Measurements from ENCODE around the gene HSPA1A.

Gene HSPA1A

DNA sequence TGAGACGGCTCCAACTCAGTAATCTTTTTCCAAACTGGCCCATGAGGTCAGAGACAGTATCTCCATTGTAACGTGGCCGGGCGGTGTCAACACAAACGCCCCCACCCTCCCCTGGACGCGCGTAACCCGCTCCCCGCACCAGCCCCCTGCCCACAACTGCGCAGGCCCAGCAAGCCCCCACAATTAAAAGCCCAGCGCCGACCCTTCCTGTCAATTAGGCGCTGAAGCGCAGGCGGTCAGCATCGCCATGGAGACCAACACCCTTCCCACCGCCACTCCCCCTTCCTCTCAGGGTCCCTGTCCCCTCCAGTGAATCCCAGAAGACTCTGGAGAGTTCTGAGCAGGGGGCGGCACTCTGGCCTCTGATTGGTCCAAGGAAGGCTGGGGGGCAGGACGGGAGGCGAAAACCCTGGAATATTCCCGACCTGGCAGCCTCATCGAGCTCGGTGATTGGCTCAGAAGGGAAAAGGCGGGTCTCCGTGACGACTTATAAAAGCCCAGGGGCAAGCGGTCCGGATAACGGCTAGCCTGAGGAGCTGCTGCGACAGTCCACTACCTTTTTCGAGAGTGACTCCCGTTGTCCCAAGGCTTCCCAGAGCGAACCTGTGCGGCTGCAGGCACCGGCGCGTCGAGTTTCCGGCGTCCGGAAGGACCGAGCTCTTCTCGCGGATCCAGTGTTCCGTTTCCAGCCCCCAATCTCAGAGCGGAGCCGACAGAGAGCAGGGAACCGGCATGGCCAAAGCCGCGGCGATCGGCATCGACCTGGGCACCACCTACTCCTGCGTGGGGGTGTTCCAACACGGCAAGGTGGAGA is at the start of gene HSPA1A, which contains the start of gene HSPA1L:
HSPA1A (plus strand) TSS at position 519 of the 814 bp plus-strand sequence; CDS start at position 733, 214 bp downstream.
HSPA1L (minus strand) TSS at position 259 of the 814 bp plus-strand sequence. CDS start 3,311 bp downstream, outside the sequence.
- DNase-seq (ENCODE audit: low read depth, low spot score) = peak; percentile 99

GRCh38 chr6:31765559-31765909 is 49.8 kb upstream of the HSPA1A start:
- no peak for DNase-seq (ENCODE audit: low read depth, low spot score)

GRCh38 chr6:31765910-31766794 is 49.2 kb upstream of the HSPA1A start:
- DNase-seq (ENCODE audit: low read depth, low spot score) = peak; percentile 75

DNA sequence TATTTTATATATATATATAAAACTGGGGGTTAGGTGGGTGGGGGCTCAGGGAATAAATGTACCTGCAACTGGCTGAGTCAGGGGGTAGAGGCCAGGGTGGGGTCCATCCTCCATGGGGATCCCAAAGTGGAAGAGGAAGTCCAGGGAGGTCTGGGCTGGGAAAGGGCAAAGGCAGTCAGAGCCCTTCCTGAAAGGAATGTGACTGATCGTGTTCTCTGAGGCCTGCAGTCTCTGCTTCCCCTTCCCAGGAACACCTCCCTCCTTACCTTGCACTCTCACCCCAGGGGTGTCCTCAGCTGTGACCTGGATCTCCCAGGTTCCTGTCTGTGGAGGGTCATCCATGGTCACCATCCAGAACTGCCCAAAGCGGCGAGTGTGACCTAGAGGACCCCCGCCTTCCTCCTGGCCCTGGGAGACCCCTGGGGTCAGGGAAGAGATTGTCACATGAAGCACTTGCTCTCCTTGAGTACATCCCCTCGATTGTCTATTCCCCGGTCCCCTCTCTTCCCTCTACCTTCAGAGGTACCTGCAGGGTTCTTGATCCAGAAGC is 48.2 kb upstream of the HSPA1A start:
- peak; percentile 32 for DNase-seq (ENCODE audit: low read depth, low spot score)

- DNase-seq (ENCODE audit: low read depth, low spot score) = no peak
Observed at GRCh38 chr6:31768363-31769257, 46.7 kb upstream of the HSPA1A start.

DNA sequence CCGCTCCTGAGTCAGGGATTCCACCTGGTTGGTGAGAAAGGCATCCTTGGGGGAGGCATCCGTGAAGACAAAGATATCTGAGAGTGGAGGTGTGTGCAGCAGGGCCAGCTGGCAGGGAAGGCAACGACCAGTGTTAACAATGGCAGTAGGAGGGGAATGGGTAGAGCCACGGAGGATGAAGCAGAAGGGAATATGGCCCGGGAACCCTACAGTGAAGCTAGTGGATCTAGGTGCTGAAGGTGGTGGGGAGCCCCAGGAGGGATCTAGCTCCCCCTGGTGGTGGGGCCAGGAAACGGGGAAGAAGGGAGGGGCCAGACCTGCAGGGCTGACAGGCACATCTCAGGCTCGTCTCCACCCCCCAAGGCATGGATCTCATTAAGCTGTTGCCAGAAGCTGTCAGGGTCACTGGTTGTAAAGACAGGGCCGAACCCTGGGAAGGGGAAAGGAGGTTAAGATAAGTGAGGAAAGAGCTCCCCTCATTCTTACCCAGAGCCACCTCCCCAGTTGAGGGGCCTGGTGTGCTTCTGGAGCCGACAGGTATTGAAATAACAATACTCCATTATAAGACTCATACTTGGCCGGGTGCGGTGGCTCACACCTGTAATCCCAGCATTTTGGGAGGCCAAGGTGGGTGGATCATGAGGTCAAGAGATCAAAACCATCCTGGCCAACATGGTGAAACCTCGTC is 45.5 kb upstream of the HSPA1A start:
- peak; percentile 95 for DNase-seq (ENCODE audit: low read depth, low spot score)

DNA sequence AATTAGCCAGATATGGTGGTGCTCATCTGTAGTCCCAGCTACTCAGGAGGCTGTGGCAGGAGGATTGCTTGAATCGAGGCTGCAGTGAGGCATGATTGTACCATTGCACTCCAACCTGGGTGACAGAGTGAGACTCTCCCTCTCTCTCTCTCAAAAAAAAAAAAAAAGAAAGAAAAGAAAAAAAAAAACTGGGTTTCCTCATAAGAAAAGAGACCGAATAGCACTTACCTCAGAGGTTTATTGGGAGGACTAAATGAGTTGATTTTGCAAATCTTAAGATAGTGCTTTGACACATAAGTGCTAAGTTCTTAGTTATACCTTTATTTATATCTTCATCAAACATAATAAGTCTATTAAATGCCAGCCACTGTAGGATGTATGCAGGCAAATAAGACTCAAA is 44.5 kb upstream of the HSPA1A start:
- DNase-seq (ENCODE audit: low read depth, low spot score) = no peak

GRCh38 chr6:31771992-31772358 is 43.4 kb upstream of the HSPA1A start:
- DNase-seq (ENCODE audit: low read depth, low spot score) = no peak

GRCh38 chr6:31775184-31775583 is 40.2 kb upstream of the HSPA1A start:
- no peak for DNase-seq (ENCODE audit: low read depth, low spot score)

GRCh38 chr6:31775633-31776484 is 39.5 kb upstream of the HSPA1A start:
- DNase-seq (ENCODE audit: low read depth, low spot score) = no peak

GRCh38 chr6:31776485-31776988 is 38.8 kb upstream of the HSPA1A start:
- DNase-seq (ENCODE audit: low read depth, low spot score) = peak; percentile 22

DNA sequence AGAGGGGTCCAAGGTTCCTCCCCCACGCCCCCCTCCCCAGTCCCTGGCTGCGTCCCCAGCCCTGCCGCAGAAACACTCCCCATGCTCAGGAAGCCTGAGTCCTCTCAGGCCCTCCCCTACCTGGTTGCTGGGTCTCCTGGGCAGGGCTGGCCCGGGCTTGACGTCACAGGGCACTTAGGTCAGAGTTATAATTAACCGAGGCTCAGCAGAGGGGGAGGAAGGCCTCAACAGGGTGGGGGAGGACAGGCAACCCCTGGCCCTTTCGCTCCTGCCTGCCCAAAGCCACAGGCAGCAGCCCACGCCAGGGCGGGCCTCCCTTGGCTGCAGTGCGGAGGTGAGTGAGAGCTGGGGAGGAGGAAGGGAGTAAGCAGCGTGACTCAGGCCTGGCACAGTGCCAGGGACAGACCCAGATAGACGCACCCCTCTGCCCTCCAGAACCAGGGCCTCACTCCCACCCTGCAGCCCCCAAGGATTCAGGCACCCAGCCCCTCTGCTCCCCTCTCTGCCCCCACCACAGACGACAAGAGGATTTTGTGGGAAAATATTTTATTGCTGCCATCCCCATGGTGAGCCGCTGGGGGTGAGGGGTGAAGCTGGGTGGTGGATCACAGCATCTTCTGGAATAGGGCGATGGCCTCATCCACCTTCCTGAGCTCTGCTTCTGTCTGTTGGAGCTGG is 38.2 kb upstream of the HSPA1A start, which contains the start of gene VWA7:
VWA7 (minus strand) TSS at position 340 of the 678 bp plus-strand sequence. CDS start 549 bp downstream, outside the sequence.
- peak; percentile 56 for DNase-seq (ENCODE audit: low read depth, low spot score)

GRCh38 chr6:31777667-31778050 is 37.7 kb upstream of the HSPA1A start:
- DNase-seq (ENCODE audit: low read depth, low spot score) = no peak

DNA sequence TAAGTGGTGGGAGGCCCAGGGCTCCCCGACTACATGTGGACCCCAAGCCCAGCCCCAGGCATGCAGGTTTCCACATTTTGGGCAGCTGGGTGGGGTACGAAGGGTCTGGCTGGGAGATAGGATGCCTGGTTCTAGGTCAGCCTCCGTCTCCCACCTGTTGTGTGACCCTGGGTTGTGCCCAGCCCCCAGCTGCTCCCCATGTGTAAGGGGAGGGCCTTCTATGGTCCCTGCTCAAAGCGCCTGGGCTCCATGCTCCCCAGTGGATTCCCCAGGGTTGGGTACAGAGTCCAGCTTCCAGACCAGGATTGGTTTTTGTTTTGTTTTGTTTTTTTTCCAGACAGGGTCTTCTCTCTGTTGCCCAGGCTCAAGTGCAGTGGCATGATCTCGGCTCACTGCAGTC is 37.1 kb upstream of the HSPA1A start:
- no peak for DNase-seq (ENCODE audit: low read depth, low spot score)

GRCh38 chr6:31778999-31779885 is 36.1 kb upstream of the HSPA1A start:
- no peak for DNase-seq (ENCODE audit: low read depth, low spot score)

DNA sequence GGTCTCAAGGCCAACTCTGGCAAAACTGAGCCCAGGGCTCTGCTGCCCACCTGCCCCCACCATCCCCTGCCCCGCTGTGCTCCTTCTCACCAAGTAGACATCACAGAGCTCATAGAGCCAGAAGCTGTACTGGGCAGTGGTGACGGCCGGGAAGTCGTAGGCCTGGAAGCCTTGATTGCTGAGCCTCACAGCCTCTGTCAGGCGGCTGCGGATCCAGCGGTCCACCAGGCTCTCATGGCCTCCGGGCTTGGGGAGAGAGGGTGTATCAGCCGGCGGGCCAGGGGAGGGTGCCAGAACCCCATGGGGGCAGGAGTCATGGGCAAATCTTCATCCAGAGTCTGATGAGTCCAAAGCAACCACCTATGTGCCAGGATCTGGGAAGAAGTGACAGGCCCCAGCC is 35.4 kb upstream of the HSPA1A start:
- DNase-seq (ENCODE audit: low read depth, low spot score) = no peak

DNA sequence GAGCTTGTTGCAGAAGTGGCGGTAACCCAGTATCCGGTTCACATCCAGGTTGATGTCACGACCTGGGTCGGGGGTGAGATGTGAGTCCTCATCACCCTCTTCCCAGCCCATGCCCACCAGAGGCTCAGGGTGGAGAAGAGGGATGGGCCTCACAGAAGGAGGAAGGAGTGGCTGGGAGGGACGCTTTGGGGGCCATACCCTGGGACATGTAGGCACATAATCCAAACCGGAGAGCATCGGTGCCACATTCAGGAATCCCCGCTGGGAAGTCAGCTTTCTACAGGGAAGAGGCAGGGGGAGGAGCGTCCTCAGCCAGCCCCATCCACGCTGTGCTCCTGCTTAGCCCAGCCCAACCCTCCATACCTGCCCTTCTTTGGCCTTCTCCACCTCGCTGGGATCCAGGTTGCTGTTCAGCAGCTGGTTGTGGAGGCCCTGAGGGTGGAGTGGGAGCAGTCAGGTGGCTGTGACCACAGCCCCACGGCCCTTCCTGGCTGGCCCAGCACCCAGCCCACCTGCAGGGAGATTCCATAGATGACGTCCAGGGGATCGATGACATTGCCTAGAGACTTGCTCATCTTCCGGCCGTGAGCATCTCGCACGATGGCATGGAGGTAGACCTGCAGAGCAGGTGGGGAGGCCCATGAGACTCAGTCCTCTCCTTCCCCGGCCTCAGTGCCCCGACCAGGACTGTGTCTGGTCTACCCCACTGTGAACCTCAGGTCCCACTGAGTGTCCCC is 34.7 kb upstream of the HSPA1A start:
- DNase-seq (ENCODE audit: low read depth, low spot score) = no peak
